GM21360 (cell line): ENCODE data around the gene TXNDC11.

Experiments
- ATAC-seq: cut with Tn5 transposase; IDR thresholded peaks from one replicate; pipeline ENCODE4 v1.9.1; 2021; ENCODE audit warnings: mild to moderate bottlenecking, moderate library complexity; ENCODE audit not compliant: unreplicated experiment

Gene TXNDC11

DNA sequence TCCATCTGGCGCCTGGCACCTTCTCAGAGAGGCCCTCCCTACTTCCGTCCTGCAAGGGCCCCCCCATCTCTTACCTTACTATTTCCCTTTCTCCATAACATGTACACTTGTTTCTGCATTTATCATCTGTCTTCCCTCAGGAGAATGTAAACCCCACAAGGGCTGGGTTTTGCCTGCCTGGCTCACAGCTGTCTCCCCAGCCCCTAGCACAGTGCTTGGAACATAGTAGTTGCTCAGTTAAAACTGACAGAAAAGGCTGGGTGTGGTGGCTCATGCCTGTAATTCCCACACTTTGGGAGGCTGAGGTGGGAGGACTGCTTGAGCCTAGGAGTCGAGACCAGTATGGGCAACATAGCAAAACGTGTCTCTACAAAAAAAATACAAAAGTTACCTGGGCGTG is 80.1 kb downstream of the TXNDC11 start:
- ATAC-seq = no peak

DNA sequence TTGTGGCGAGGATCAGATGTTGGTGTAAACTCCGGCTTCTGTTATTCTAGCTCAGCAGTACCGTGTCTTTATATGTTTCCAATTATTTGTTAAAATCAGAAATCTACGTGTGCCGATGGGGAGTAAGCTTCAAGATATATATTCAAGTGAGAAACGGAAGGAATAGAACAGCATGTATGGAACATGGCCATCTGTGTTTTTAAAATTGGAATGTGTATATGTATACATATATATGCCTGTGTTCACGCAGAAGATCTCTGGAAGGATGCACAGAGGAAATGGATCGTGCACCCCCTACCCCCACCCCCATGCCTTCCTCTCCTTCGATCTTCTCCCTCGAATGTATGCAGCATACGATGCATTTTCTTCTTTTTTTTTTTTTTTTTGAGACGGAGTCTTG is 82.1 kb downstream of the TXNDC11 start:
- ATAC-seq = no peak

DNA sequence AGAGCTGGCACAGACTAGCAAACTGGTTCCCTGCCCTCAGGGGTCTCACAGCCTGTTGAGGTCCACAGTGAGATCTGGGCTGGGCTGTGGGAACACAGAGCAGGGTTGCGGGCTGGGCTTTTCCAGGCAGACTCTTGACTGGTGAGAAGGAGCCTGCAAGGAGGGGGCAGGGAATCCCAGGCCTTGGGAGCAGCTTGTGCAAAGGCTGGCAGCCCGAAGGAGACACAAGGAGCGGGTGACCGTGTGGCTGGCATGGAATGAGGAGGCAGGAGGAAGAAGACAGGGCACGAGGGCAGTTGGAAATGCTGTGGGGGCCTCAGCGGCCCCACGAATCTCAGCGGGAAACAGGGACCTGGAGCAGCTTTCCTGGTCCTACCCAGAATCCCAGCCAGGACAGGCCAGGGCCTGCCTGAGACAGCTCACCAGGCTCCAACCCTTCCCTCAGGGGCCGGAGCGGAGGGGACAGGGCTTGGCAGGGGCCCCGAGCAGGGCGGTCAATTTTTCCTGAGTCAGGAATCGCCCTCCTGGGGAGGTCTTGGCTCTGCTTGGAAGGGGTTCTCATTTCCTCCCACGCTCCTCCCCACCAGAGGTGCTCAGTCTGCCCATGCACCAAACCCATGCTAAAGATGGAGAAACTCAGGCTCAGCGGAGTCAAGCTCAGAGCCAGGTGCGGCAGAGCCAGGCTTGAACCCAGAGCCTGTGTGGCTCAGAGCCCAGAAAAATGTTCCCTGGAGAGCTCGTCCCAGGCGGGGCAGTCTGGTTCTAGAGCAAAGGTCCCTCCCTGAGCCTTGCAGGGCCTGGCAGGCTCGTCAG is 83.6 kb downstream of the TXNDC11 start:
- no peak for ATAC-seq

DNA sequence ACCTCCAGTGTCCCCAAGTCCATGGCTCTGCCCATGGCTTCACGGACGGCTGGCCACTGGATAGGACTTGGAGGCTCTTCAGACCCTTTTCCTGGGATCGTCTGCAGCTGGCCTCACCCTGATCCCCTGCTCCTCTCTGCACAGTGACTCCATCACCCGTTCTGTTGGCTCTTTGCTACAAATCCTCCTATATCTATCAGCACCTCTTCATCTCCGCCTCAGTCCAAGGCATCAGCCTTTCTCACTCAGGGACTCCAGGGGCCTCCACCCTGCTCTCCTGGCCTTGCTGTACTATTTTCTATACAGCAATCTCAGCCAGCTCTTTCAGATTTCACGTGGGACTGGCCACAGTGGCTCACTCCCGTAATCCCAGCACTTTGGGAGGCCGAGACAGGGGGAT is 85.1 kb downstream of the TXNDC11 start:
- no peak for ATAC-seq

DNA sequence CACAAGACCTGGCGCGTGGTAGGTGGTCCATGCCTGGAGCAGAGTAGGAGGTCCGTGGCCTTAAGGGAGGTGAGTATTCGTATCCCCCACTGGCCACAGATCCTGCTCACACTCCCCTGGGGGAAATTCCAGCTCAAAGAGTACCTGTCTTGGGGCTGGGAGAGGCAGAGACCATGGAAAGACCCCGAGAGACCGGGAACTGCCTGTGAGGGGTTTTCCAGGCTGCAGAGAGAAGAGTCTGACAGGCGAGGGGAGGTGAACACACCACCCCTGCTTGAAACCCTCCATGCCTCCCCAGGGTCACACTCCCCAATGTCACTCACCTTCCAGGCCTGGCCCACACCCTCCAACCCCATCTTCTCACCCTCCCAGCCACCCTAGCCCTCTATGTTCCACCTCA is 87.0 kb downstream of the TXNDC11 start:
- ATAC-seq = no peak

DNA sequence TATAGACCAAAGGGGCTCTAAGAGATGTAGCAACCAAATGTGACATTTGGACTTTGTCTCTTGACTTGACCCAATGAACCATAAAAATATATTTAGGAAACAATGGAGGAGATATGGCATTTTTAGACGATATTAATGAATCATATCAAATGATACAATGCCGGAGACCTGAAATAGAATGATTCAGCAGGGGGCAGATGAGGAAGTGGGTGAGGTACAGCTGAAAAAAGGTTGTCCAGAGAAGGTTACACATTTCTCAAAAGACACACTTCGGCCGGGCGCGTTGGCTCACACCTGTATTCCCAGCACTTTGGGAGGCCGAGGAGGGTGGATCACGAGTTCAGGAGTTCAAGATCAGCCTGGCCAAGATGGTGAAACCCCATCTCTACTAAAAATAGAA is 90.9 kb downstream of the TXNDC11 start:
- no peak for ATAC-seq

DNA sequence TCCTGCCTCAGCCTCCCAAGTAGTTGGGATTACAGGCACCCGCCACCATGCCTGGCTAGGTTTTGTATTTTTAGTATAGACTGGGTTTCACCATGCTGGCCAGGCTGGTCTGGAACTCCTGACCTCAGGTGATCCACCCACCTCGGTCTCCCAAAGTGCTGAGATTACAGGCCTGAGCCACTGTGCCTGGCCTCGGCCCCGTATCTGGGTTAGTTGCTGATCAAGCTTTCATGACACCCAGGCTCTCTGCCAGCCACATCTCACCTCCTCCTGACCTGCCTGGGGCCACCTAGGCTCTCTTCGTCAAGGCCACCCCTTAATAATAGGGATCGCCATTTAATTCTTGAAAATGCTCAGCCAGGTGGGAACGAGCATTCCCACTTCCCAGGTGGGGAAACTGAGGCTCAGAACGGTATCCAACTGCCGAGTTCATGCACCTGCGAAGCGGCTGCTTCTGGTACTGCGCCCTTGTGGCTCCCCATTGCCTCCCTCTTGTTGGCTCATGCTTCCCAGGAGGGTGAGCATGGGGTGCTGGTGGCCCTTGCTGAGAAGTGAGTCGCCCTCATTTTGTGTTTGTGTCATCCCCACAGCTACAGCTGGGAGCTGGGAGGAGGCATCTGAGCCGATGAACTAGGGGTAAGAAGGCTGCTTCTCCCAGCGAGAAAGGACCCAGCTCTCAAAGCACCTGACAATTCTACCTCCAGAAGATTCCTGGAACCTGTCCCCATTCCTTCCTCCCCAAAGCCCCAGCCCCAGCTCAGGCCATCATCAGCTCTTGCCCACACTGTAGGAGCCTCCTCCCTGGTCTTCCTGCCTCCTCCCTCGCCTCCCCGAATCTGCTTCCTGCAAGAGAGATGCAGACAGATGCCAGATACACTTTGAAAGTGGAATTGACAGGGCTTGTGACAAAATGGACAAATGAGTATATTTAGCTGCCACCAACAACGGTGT is 91.7 kb downstream of the TXNDC11 start:
- no peak for ATAC-seq

DNA sequence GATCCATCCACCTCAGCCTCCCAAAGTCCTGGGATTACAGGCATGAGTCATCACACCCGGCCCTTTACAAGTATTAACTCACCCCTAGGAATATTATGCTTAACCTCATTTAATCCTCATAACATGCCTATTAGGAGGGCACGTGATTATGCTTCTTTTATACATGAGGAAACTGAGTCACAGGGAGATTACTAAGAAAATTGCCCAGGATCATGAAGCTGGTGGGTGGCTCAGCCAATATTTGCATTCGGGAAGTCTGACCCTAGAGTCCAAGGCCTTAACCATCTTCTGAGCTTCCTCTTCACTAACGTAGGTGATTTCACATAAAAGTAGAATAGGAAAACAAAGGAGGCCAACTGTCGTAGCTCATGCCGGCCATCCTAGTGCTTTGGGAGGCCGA is 93.4 kb downstream of the TXNDC11 start:
- ATAC-seq = no peak

DNA sequence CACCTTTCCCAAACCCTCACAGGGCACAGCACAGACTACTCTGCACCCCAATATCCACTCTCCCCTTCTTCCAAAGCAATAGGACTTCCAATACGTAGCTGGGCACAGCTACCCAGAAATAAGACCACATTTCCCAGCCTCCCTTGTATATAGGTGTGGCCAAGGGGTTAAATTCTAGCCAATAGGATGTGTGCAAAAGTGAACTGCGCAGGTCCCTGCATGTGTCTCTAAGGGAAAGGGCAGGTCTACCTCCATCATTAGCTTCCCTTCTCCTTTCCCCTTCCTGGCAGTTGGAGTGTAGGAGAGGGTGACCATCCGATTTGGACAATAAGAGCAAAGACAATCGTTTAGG is 99.9 kb downstream of the TXNDC11 start:
- no peak for ATAC-seq

DNA sequence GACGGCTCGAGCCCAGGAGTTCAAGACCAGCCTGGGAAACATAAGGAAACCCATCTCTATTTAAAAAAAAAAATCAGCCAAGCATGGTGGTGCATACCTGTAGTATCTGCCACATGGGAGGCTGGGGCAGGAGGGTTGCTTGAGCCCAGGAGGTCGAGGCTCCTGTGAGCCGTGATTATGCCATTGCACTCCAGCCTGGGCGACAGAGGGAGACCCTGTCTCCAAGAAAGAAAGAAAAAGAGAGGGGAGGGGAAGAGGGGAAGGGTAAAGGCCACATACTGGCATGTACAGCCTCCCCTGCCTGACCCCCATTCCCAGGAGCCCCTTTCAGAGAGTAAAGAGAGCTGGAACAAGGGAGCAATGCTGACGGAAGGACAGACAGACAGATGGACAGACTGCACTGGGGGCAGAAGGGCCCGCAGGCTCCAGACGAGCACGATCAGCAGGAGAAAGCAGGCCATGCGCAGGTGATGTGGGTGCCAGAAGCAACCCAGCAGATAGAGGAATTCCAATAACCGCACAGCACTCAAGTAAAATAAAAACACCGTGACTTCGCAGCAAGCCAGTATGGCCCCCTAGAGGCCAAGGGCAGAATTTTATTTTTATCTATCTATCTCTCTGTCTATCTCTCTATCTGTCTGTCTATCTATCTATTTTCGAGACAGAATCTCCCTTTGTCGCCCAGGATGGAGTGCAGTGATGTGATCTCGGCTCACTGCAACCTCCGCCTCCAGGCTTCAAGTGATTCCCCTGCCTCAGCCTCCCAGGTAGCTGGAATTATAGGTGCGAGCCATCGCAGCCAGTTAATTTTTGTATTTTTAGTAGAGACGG is 101.5 kb downstream of the TXNDC11 start:
- ATAC-seq = no peak

DNA sequence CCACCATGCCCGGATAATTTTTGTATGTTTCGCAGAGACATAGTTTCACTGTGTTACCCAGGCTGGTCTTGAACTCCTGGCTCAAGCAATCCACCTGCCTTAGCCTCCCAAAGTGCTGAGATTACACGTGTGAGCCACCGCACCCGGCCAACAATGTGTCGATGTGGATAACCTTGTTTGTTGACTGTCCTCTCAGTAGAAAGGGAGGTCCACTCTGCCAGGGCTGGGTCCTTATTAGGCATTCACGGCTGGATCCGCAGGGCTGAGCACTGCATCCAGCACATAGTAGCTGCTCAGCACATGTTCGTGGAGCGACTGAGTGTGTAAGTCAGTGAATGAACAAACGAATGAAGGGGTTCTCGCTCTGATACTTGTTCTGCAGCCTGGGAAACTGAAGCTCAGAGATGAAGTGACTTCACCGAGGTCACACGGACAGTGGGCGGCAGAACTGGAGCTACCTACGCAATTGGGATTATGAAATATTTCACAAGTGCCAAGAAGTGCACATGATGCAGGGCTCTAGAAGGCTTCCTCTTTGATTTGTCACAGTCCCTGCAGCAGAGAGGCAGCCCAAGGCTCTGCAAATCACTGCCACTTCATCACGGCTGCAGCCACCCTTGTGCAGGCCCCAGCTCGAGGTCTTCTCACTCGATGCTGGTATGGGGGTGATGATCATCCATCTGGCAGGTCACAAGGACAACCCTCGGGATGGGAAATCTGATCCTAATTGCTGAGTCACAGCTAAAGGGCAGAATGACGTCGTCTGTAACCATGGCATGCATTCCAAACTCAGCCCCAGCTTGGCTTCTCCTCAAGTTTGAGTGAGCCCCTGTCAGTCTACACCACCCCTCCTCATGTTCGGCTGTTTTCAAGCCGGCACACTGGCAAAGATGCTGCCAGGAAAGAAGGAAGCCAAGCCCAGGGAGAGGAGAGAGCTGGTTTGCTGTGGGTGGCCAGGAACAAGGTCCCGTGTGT is 102.4 kb downstream of the TXNDC11 start:
- ATAC-seq = no peak

DNA sequence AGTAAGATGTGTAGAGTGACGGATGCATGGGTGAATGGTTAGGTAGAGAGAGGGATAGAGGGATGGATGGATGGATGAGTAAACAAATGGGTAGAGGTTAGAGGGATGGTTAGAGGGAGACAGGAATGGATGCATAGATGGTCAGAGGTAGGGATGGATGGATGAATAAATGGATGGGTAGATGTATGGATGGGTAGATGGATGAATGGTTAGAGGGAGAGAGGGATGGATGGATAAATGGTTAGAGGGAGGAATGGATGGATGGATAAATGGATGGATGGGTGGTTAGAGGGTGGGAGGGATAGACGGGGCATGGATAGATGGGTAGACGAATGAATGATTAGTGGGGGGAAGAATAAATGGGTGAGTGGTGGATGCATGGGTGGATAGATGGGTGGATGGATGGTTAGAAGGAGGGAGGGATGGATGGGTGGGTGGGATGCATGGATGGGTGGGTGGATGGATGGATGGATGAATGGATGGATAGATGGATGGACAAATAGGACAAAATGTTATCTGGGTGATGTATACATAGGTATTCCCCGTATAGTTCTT is 103.6 kb downstream of the TXNDC11 start:
- no peak for ATAC-seq

DNA sequence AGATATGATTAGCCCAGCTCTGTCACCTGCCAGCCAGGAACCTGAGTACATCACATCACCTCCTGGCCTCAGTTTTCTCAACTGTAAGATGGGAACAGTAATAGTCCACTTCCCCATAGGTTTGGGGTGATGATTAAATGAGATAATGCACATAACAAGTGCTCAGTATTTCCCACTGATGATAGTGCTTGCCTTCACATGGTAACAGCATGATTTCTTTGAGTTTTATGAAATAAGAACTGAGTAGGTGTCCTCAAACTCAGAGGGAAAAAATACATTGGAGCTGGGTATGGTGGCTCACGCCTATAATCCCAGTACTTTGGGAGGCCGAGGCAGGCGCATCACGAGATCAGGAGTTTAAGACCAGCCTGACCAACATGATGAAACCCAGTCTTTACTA is 104.5 kb downstream of the TXNDC11 start:
- ATAC-seq = no peak

DNA sequence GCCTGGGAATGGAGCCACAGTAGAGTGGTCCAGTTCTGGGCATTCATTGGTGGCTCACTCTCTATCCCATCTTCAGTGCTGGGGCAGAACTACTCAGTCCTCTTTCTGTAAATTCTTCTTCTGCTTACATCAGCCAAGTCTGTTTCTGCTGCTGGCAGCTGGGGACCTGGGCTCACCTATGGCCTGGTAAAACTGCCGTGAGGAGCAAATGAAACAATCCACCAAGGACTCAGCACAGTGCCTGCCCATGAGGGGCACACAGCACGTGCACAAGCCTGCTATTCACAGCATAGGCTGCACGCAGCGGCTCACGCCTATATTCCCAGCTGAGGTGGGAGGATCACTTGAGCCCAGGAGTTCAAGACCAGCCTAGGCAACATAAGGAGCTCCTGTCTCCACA is 105.3 kb downstream of the TXNDC11 start:
- ATAC-seq = no peak

DNA sequence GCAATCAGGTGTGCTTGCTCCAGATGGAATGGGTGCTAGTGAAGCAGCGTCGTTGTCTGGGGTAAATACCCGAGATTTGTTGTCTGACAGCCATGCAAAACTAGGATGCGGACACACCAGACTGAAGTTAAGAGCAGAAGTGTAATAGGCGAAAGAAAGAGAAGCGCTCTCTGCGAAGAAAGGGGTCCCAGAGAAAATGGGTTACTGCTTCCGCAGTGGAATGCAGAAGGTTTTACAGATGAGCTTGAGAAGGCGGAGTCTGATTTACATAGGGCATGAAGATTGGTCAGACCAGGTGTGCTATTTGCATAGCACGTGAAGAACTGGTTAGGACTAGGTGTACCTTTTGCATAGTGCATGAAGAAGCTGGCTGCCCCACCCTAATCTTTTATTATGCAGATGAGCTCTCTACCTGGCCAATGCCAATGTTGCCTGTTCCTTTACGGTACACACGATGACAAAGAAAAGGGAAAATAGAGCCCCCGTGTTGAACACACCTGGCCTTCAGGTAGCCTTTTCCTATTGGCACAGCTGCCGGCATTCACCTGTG is 106.4 kb downstream of the TXNDC11 start:
- ATAC-seq = no peak

DNA sequence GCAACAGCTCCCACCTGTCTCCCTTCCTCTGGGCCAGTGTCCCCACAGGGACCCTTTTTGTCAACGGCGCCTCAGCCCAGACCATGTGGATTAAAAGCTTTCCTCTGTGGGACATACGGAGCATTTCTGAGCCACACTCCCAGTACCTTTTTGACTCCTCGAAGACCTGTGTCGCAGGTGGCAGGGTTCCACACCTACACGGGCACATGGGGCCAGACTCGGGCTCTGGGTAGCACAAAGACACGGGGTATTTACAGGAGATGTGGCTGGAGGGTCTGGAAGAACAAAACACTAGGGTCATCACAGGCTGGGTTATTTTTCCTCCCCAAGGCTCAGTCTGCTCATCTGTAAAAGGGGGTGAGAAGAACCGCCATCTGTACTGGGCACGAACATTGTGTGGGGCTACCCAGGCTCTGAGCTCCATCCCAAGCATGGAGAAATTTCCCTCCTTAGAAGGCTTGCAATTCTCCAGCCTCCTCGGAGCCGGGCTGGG is 106.9 kb downstream of the TXNDC11 start:
- no peak for ATAC-seq

DNA sequence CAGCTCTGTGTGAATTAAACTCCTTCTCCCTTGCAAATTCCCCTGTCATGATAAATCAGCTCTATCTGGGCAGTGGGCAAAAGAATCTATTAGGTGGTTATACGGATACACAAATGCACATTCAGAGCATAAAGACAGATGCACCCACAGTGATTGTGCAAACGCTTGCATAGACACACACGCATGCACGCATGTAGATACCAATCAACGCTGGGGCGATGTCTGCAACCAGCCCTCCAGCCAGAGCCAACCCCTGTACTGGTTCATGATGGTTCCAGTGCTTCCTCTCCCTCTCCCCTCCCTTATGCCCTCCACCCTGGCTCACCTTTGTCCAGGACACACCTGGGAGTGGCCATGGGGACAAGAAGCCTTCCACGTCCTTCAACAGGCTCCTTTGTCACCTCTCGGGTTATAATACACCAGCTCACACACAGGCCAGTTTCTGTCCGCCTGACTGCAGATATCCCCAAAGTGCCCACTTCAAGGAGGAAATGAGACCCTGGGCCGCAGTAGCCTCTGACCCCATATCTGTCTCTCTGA is 107.5 kb downstream of the TXNDC11 start:
- ATAC-seq = no peak

DNA sequence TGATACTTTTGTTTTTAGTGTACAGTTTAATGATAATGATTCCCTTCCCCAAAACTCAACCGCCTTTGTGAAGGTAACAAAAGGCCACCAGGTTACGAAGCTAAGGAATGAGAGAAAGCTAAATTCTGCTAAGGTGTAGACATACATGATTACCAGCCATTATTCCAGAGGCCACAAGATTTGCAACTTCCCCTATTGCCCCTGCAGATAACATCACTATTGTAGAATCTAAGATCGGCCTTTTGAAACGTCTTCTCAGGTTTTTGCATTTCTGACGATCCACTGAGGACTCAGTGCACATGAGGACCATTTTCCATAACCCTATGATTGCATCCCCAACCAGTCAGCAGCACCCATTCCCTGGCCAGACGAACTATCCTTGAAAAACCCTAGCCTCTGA is 108.3 kb downstream of the TXNDC11 start:
- no peak for ATAC-seq

DNA sequence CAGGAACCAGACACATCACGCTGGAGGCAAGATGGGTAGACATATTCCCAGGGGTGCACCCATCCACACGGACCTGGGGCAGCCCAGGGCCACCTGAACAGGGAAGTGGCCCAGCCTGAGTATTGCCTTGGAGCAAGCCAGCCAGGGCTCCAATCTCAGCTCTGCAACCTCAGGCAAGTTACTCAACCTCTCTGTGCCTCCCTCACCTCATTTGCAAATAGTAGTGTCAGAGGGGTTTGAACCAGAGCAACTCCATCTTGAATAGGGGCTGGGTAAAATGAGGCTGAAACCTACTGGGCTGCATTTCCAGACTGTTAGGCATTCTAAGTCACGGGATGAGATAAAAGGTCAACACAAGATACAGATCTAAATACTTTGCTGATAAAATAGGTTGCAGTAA is 109.5 kb downstream of the TXNDC11 start:
- ATAC-seq = no peak
